GM18502 (cell line): Measurements from ENCODE around the gene JADE1.

ENCODE experiments used
- ATAC-seq: cut with Tn5 transposase; IDR thresholded peaks from one replicate; pipeline ENCODE4 v1.9.1; 2021; ENCODE audit warnings: mild to moderate bottlenecking; ENCODE audit not compliant: unreplicated experiment, poor library complexity

The JADE1 gene

GRCh38 chr4:128866691-128867090 lies 57.2 kb downstream of the JADE1 start:
- no peak for ATAC-seq

- ATAC-seq = no peak
Observed at GRCh38 chr4:128868758-128869157, 59.3 kb downstream of the JADE1 start.

GRCh38 chr4:128869776-128870509 lies 60.4 kb downstream of the JADE1 start:
- no peak for ATAC-seq

- ATAC-seq = no peak
Observed at GRCh38 chr4:128871948-128872347, 62.4 kb downstream of the JADE1 start.

- no peak for ATAC-seq
Observed at GRCh38 chr4:128876200-128876599, 66.7 kb downstream of the JADE1 start.

GRCh38 chr4:128877934-128878333 lies 68.4 kb downstream of the JADE1 start:
- no peak for ATAC-seq

GRCh38 chr4:128879283-128879682 lies 69.8 kb downstream of the JADE1 start:
- no peak for ATAC-seq

GRCh38 chr4:128879971-128880370 lies 70.5 kb downstream of the JADE1 start:
- ATAC-seq = no peak

- ATAC-seq = no peak
Observed at GRCh38 chr4:128880662-128881061, 71.2 kb downstream of the JADE1 start.

GRCh38 chr4:128904821-128905220 lies 95.3 kb downstream of the JADE1 start:
- no peak for ATAC-seq

- no peak for ATAC-seq
Observed at GRCh38 chr4:128906581-128906980, 97.1 kb downstream of the JADE1 start.

- ATAC-seq = no peak
Observed at GRCh38 chr4:128907981-128908380, 98.5 kb downstream of the JADE1 start.

- ATAC-seq = no peak
Observed at GRCh38 chr4:128908735-128909134, 99.2 kb downstream of the JADE1 start.

- ATAC-seq = no peak
Observed at GRCh38 chr4:128913228-128913627, 103.7 kb downstream of the JADE1 start.

GRCh38 chr4:128915544-128915943 lies 106.0 kb downstream of the JADE1 start:
- no peak for ATAC-seq

- ATAC-seq = peak; percentile 56
Observed at GRCh38 chr4:128916832-128917231, 107.3 kb downstream of the JADE1 start.

- peak; percentile 90 for ATAC-seq
Observed at GRCh38 chr4:128917781-128918180, 108.3 kb downstream of the JADE1 start.

GRCh38 chr4:128921954-128922353 lies 112.5 kb downstream of the JADE1 start:
- no peak for ATAC-seq
